ENCODE measurements around the gene RHOG.
A peak's percentile ranks its signal among the peaks of the same experiment; 100 is the strongest.
"Not testable (repeated sequence)": the region's sequence is repeated elsewhere in the genome, so short reads cannot be mapped to it uniquely, and the experiment has no call there.

Gene RHOG

GRCh38 chr11:3807909-3808860, 32.6 kb downstream of the RHOG start, which contains the start of gene PGAP2:
Gene PGAP2, plus strand, starts transcription at chr11:3808560. Its CDS starts 2,700 bp downstream, at chr11:3811260.
- peak; percentile 83 for DNase-seq

- DNase-seq: no peak
Measured at GRCh38 chr11:3803726-3804495, 36.8 kb downstream of the RHOG start.

GRCh38 chr11:3802011-3802790, 38.6 kb downstream of the RHOG start:
- DNase-seq: no peak

- no peak for DNase-seq
Measured at GRCh38 chr11:3799873-3800272, 40.9 kb downstream of the RHOG start.

GRCh38 chr11:3799143-3799542, 41.6 kb downstream of the RHOG start:
- DNase-seq: no peak

- DNase-seq: peak; percentile 99
Measured at GRCh38 chr11:3797329-3798090, 43.2 kb downstream of the RHOG start, which contains the start of gene NUP98. Gene NUP98, minus strand, starts transcription at chr11:3797554. Its CDS starts 15,437 bp downstream, at chr11:3782117.

GRCh38 chr11:3796801-3797328, 43.9 kb downstream of the RHOG start:
- DNase-seq: no peak

GRCh38 chr11:3796346-3796745, 44.4 kb downstream of the RHOG start:
- no peak for DNase-seq

- no peak for DNase-seq
Measured at GRCh38 chr11:3796002-3796311, 44.8 kb downstream of the RHOG start.

GRCh38 chr11:3795131-3796001, 45.4 kb downstream of the RHOG start:
- DNase-seq: no peak

GRCh38 chr11:3794387-3794786, 46.4 kb downstream of the RHOG start:
- not testable (repeated sequence) for DNase-seq

GRCh38 chr11:3786781-3787428, 53.9 kb downstream of the RHOG start:
- DNase-seq: no peak

GRCh38 chr11:3783611-3784010, 57.1 kb downstream of the RHOG start:
- no peak for DNase-seq

GRCh38 chr11:3782963-3783362, 57.8 kb downstream of the RHOG start:
- no peak for DNase-seq

- no peak for DNase-seq
Measured at GRCh38 chr11:3781423-3781822, 59.3 kb downstream of the RHOG start.

Data from NCI-H345 (cell line).